Right ventricle myocardium inferior (tissue), 1 donor: ENCODE results near the gene P3H1. TPM values are rescaled to one million over a fixed set of nuclear protein-coding genes. Genes with fewer than 3 reads are reported as not detected.

Experiments
- ATAC-seq: fragments of 200-7000 bp; cut with Tn5 transposase; one replicate; pipeline ENCODE4 v1.9.1; 2020; ENCODE audit warnings: mild to moderate bottlenecking, moderate library complexity
- DNase-seq: peaks from one replicate; pipeline ENCODE4 v3.0.0; 2021; ENCODE audit errors: missing footprints
- intact Hi-C: fragments of 100-400 bp; cut with DNase I; formaldehyde crosslinking; loops from one replicate; pipeline ENCODE4 v1.11.0; 2022
- total RNA-seq: library from RNA; stranded (reverse); fragmentation: NEBNext Ultra II Directional; extraction: Animal tissue kit (Norgen Biotek cat#: 25700); gene quantifications from one replicate; pipeline ENCODE4 v1.2.1, GENCODE V29; 2021
- donor health status: DM: no; HTN: yes; CAD: no; lungs with severe emphysema.

P3H1 gene
- total RNA-seq, 1 donor from 2014 or later: 9.3 TPM

- ATAC-seq: no peak
- intact Hi-C loops: no loop called here
These were observed 62.9 kb downstream of the P3H1 start for GRCh38 chr1:42703888-42704464.

GRCh38 chr1:42700006-42700405 lies 66.8 kb downstream of the P3H1 start:
- intact Hi-C loops: no loop called here
- no peak for ATAC-seq
- DNase-seq: no peak

More at GRCh38 chr1:42703888-42704464, 62.9 kb downstream of the P3H1 start:
- no peak for DNase-seq

GRCh38 chr1:42698081-42698813 lies 68.6 kb downstream of the P3H1 start:
- ATAC-seq: no peak
- no peak for DNase-seq
- intact Hi-C loops: no loop called here

Other genes starting within 250 kb of the P3H1 start
- gene PPIH, start 108.6 kb downstream of the P3H1 start, total RNA-seq: 20.1 TPM
- gene YBX1, start 84.6 kb downstream of the P3H1 start, total RNA-seq: 856 TPM
- gene CLDN19, start 26.8 kb downstream of the P3H1 start, total RNA-seq: not detected
- 8.7 TPM for gene C1orf50, start 221 bp upstream of the P3H1 start, total RNA-seq
- gene TMEM269, start 18.0 kb upstream of the P3H1 start, total RNA-seq: not detected
- gene ERMAP, start 50.1 kb upstream of the P3H1 start, total RNA-seq: 2.7 TPM
- gene SVBP, start 50.4 kb upstream of the P3H1 start, total RNA-seq: 15.3 TPM
- 7.7 TPM for gene ZNF691, start 79.6 kb upstream of the P3H1 start, total RNA-seq
- gene SLC2A1, start 191.8 kb upstream of the P3H1 start, total RNA-seq: 46.4 TPM